ENCODE results near the gene BBLN.

The BBLN gene

GRCh38 chr9:128208946-128209669 lies 49.0 kb downstream of the BBLN start:
- TF ChIP-seq CTCF (IDR thresholded peaks at IDR 0.05; ENCODE audit: extremely low read depth, missing control alignments), result no peak
- no peak for DNase-seq (ENCODE audit: low spot score)

- no peak for DNase-seq (ENCODE audit: low spot score)
- no peak for TF ChIP-seq CTCF (IDR thresholded peaks at IDR 0.05; ENCODE audit: extremely low read depth, missing control alignments)
Observed at GRCh38 chr9:128211186-128211980, 51.3 kb downstream of the BBLN start.

- no peak for DNase-seq (ENCODE audit: low spot score)
- no peak for TF ChIP-seq CTCF (IDR thresholded peaks at IDR 0.05; ENCODE audit: extremely low read depth, missing control alignments)
Observed at GRCh38 chr9:128211981-128212281, 51.9 kb downstream of the BBLN start.
